Natural killer cell (primary cell): Measurements from ENCODE around the gene GZMM. TPM values are rescaled to one million over a fixed set of nuclear protein-coding genes. Genes with fewer than 3 reads are reported as not detected.

Experiments
- ATAC-seq, 3 donors: fragments of 150-1000 bp in 2 of 3; fragments of 200-7000 bp in 1 of 3; cut with Tn5 transposase; 1 replicate in 1 of 3; 2 replicates in 2 of 3; pipeline ENCODE4 v1.10.0; 2021; ENCODE audit warnings: mild to moderate bottlenecking in 2 of 3, moderate library complexity in 2 of 3
- DNase-seq, 2 donors: peaks; one replicate each; pipeline versions ENCODE4 v3.0.0 to v3.0.0-alpha.2; 2013 to 2021; ENCODE audit warnings: mixed read lengths in 1 of 2
- H3K27ac ChIP-seq: one replicate; pipeline ENCODE4 v1.5.1; 2013; ENCODE audit warnings: mild to moderate bottlenecking, low read length
- H3K27me3 ChIP-seq: one replicate; pipeline ENCODE4 v1.6.1; 2013; ENCODE audit warnings: low read length; ENCODE audit not compliant: control insufficient read depth, insufficient read depth
- H3K36me3 ChIP-seq: one replicate; pipeline ENCODE4 v1.6.1; 2013; ENCODE audit warnings: low read length; ENCODE audit not compliant: control insufficient read depth, insufficient read depth
- H3K4me1 ChIP-seq: one replicate; pipeline ENCODE4 v1.6.1; 2013; ENCODE audit warnings: low read length; ENCODE audit not compliant: control insufficient read depth, insufficient read depth
- H3K4me3 ChIP-seq: one replicate; pipeline ENCODE4 v1.5.1; 2013; ENCODE audit warnings: low read length
- H3K9me3 ChIP-seq: one replicate; pipeline ENCODE4 v1.6.1; 2013; ENCODE audit warnings: low read length; ENCODE audit not compliant: control insufficient read depth, insufficient read depth
- H3K27ac Mint-ChIP-seq, 2 donors: one replicate each; pipeline ENCODE4 v1.8.0; 2022; ENCODE audit warnings: mild to moderate bottlenecking in 2 of 2, mixed read lengths in 2 of 2, moderate library complexity in 1 of 2
- H3K27me3 Mint-ChIP-seq, 2 donors: one replicate each; pipeline ENCODE4 v1.8.0; 2022; ENCODE audit warnings: low read depth in 2 of 2, mixed read lengths in 2 of 2
- H3K36me3 Mint-ChIP-seq: one replicate; pipeline ENCODE4 v1.8.0; 2022; ENCODE audit warnings: mixed read lengths
- H3K4me1 Mint-ChIP-seq, 2 donors: one replicate each; pipeline ENCODE4 v1.8.0; 2022; ENCODE audit warnings: mixed read lengths in 2 of 2
- H3K4me3 Mint-ChIP-seq: one replicate; pipeline ENCODE4 v1.8.0; 2022; ENCODE audit warnings: mild to moderate bottlenecking, moderate library complexity, mixed read lengths
- H3K9me3 Mint-ChIP-seq, 2 donors: one replicate each; pipeline ENCODE4 v1.8.0; 2022; ENCODE audit warnings: mixed read lengths in 2 of 2
- whole genome bisulfite sequencing: methylation state at CpG from one replicate; pipeline ENCODE4 v1.1.7; 2013; ENCODE audit warnings: missing lambda C conversion rate; ENCODE audit not compliant: insufficient coverage; 5-methylcytosine and 5-hydroxymethylcytosine counted together
- intact Hi-C: fragments of 100-400 bp; cut with micrococcal nuclease; formaldehyde crosslinking; loops from one replicate; pipeline ENCODE4 v1.14.2; 2022
- total RNA-seq, 4 donors: library from RNA; stranded (reverse); fragments of 120-200 nt in 1 of 4; gene quantifications; one replicate each; pipeline versions ENCODE4 v1.2.3 to v1.2.4, GENCODE V29; 2013 to 2022
- TF ChIP-seq, protein P1 (sequence below): fragments of 200-600 bp; IDR thresholded peaks from one replicate; pipeline ENCODE4 v1.8.0; 2022; ENCODE audit warnings: antibody characterized with exemption

GZMM gene
- total RNA-seq, 3 donors from 2014 or later (not counting 1 experiment from before 2014, with no cell fraction given): 186 to 286 (median 253) TPM

DNA sequence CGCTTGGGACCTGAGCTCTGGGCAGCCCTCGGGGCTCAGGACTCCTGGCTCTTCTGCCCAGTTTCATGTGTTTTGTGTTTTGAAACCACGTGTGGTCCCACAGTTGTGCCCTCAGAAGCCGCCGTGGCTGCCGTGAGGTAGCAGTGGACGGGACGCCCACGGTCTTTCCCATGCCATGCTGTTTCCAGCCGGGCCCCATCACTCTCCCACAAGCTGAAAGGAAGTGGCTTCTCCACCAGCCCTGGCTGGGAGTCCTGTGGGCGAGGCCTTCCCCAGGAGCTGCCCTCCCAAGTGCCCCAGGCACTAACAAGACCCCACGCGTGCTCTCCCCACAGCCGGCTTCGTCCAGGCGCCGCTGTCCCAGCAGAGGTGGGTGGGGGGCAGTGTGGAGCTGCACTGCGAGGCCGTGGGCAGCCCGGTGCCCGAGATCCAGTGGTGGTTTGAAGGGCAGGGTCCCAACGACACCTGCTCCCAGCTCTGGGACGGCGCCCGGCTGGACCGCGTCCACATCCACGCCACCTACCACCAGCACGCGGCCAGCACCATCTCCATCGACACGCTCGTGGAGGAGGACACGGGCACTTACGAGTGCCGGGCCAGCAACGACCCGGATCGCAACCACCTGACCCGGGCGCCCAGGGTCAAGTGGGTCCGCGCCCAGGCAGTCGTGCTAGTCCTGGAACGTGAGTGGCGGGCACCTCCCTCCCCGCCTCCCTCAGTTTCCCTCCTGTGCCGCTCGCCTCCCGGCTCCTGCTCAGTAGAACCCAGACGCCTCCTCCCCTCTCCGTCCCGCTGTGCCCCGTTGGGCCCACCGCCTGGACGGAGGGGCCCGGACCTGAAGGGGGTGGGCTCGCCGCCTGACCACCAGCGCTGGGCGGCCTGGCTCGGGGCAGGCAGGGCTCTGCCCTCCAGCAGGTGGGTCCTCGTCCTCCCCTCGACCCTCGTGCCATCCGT lies 33.9 kb downstream of the GZMM start:
- Histone ChIP-seq H3K27ac (no peak overlapping the region), H3K27me3 (no peaks in the 10 kb centered on the region), H3K4me1 (peaks cover 48% of the 10 kb centered on the region), H3K4me3 (no peak overlapping the region), H3K36me3 (peaks cover 31% of the 10 kb centered on the region), H3K9me3 (no peaks in the 10 kb centered on the region)
- Mint-ChIP-seq H3K27me3 (no peaks in the 10 kb centered on the region), H3K4me1 (peaks cover 11 to 47% of the 10 kb centered on the region in 2 donors), H3K4me3 (no peak overlapping the region), H3K27ac (no peak overlapping the region), H3K9me3 (no peaks in the 10 kb centered on the region), H3K36me3 (no peaks in the 10 kb centered on the region)
- DNase-seq (peak in 1 of 2 donors; percentile 4), ATAC-seq (no peak)
- TF ChIP-seq, protein P1, sequence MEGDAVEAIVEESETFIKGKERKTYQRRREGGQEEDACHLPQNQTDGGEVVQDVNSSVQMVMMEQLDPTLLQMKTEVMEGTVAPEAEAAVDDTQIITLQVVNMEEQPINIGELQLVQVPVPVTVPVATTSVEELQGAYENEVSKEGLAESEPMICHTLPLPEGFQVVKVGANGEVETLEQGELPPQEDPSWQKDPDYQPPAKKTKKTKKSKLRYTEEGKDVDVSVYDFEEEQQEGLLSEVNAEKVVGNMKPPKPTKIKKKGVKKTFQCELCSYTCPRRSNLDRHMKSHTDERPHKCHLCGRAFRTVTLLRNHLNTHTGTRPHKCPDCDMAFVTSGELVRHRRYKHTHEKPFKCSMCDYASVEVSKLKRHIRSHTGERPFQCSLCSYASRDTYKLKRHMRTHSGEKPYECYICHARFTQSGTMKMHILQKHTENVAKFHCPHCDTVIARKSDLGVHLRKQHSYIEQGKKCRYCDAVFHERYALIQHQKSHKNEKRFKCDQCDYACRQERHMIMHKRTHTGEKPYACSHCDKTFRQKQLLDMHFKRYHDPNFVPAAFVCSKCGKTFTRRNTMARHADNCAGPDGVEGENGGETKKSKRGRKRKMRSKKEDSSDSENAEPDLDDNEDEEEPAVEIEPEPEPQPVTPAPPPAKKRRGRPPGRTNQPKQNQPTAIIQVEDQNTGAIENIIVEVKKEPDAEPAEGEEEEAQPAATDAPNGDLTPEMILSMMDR: no peak
- WGBS: 90% methylated on average over 66 of the region's 66 CpGs
- intact Hi-C loops: no loop called here

DNA sequence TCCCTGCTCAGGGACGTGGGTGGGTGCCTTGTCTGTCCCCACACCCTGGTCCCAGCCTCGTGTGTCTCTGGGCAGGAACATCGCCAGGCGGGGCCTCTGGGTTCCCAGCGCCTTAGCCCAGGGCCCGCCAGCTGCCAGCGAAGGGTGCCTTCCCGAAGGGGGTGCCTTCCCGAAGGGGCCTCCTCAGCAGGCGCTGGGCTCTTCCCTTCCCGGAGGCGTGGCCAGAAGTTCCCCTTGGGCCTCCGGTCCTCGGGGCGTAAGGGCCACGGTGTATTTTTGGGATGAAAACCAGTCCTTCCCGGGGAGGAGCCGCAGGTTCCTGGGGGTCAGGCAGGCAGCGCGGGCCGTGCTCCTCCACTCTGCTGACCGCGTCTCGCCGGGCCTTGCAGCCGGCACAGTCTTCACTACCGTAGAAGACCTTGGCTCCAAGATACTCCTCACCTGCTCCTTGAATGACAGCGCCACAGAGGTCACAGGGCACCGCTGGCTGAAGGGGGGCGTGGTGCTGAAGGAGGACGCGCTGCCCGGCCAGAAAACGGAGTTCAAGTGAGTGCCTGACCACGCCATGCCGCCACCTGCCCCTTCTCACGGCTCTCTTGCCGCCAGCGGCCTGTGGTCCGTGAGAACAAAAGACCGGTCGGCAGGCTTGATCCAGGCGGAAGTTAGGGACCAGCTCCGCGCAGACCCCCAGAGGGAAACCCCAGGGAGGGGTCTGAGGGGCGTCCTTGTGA lies 35.4 kb downstream of the GZMM start:
- TF ChIP-seq, protein P1: no peak
- peaks cover 38% of the 10 kb centered on the region for H3K4me1 ChIP-seq
- no peak overlapping the region for H3K4me3 Mint-ChIP-seq
- intact Hi-C loops: no loop called here
- H3K36me3 ChIP-seq: peaks cover 39% of the 10 kb centered on the region
- 96% methylated on average over 46 of the region's 46 CpGs for whole genome bisulfite sequencing
- H3K27ac ChIP-seq: no peak overlapping the region
- H3K27me3 ChIP-seq: no peaks in the 10 kb centered on the region
- H3K27me3 Mint-ChIP-seq: no peaks in the 10 kb centered on the region
- DNase-seq (no peak), ATAC-seq (no peak)
- no peaks in the 10 kb centered on the region for H3K9me3 Mint-ChIP-seq
- H3K4me3 ChIP-seq: no peak overlapping the region
- H3K4me1 Mint-ChIP-seq: peaks cover 10 to 44% of the 10 kb centered on the region in 2 donors
- no peaks in the 10 kb centered on the region for H3K9me3 ChIP-seq
- H3K27ac Mint-ChIP-seq: no peak overlapping the region
- no peaks in the 10 kb centered on the region for H3K36me3 Mint-ChIP-seq

DNA sequence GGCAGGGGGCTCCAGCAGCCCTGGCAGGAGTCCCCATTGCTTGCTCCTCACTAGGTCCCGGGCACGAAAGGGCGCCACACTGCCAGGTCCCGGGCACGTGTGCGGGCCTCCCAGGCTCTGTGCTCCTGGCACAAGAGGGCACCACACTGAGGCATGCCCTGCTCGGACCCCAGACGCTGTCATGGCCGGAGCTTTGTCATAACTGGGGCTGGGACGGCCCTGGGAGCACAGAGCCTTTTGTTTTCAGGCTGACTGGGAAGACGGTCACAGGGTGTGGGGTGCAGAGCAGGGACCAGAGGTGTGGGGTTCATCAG lies 35.9 kb downstream of the GZMM start:
- TF ChIP-seq, protein P1: no peak
- Histone ChIP-seq H3K27ac (no peak overlapping the region), H3K4me3 (no peak overlapping the region), H3K4me1 (peaks cover 37% of the 10 kb centered on the region), H3K27me3 (no peaks in the 10 kb centered on the region), H3K9me3 (no peaks in the 10 kb centered on the region), H3K36me3 (peaks cover 39% of the 10 kb centered on the region)
- no peaks in the 10 kb centered on the region for H3K27me3 Mint-ChIP-seq
- H3K27ac Mint-ChIP-seq: no peak overlapping the region
- intact Hi-C loops: no loop called here
- DNase-seq (no peak), ATAC-seq (no peak)
- H3K4me1 Mint-ChIP-seq: peaks cover 10 to 39% of the 10 kb centered on the region in 2 donors
- WGBS: 96% methylated on average over 11 of the region's 11 CpGs
- H3K4me3 Mint-ChIP-seq: no peak overlapping the region
- H3K36me3 Mint-ChIP-seq: no peaks in the 10 kb centered on the region
- no peaks in the 10 kb centered on the region for H3K9me3 Mint-ChIP-seq
